Neural cell (in vitro differentiated cells): Measurements from ENCODE around the gene PYGM. TPM values are rescaled to one million over a fixed set of nuclear protein-coding genes. Genes with fewer than 3 reads are reported as not detected.

Experiments used
- H2AFZ ChIP-seq: fragments of 200-600, 300-800 bp; sonication (generic), shearing (Covaris generic); 2 replicates; pipeline ENCODE4 v1.6.0; 2014; ENCODE audit warnings: low read depth, mild to moderate bottlenecking, antibody characterized with exemption, low read length, moderate library complexity
- H3F3A ChIP-seq: fragments of 200-600 bp; shearing (Covaris generic); 2 replicates; pipeline ENCODE4 v1.6.1; 2016; ENCODE audit warnings: mild to moderate bottlenecking, moderate library complexity, mixed read lengths, antibody characterized with exemption, low read length; ENCODE audit not compliant: insufficient read depth, poor library complexity, severe bottlenecking
- H3K27ac ChIP-seq: fragments of 200-600, 300-800 bp; sonication (generic), shearing (Covaris generic); 2 replicates; pipeline ENCODE4 v1.5.1; 2014; ENCODE audit warnings: mild to moderate bottlenecking, low read length, moderate library complexity
- H3K27me3 ChIP-seq: fragments of 300-800, 200-600 bp; sonication (generic), shearing (Covaris generic); 2 replicates; pipeline ENCODE4 v1.6.0; 2014; ENCODE audit warnings: mild to moderate bottlenecking, low read depth, low read length, moderate library complexity; ENCODE audit not compliant: insufficient read depth
- H3K36me3 ChIP-seq: fragments of 300-800, 200-600 bp; sonication (generic), shearing (Covaris generic); 2 replicates; pipeline ENCODE4 v1.5.1; 2014; ENCODE audit warnings: mild to moderate bottlenecking, antibody characterized with exemption, low read length, moderate library complexity; ENCODE audit not compliant: insufficient read depth
- H3K4me2 ChIP-seq: fragments of 300-800, 200-600 bp; sonication (generic), shearing (Covaris generic); 2 replicates; pipeline ENCODE4 v1.6.0; 2014; ENCODE audit warnings: mild to moderate bottlenecking, low read length
- H3K4me3 ChIP-seq: fragments of 300-800, 200-600 bp; sonication (generic), shearing (Covaris generic); 2 replicates; pipeline ENCODE4 v1.5.1; 2014; ENCODE audit warnings: mild to moderate bottlenecking, low read length, moderate library complexity
- H3K79me2 ChIP-seq: fragments of 200-600 bp; shearing (Covaris generic); replicated peaks from 2 replicates; pipeline ENCODE4 v1.6.0; 2014; ENCODE audit warnings: mild to moderate bottlenecking, low read length, moderate library complexity; ENCODE audit not compliant: insufficient read depth
- H3K9ac ChIP-seq: fragments of 300-800, 200-600 bp; sonication (generic), shearing (Covaris generic); 2 replicates; pipeline ENCODE4 v1.6.1; 2016; ENCODE audit warnings: mild to moderate bottlenecking, low read length, mixed read lengths
- H3K9me2 ChIP-seq: fragments of 200-600 bp; shearing (Covaris generic); 2 replicates; pipeline ENCODE4 v1.6.1; 2016; ENCODE audit warnings: mild to moderate bottlenecking, low read length, mixed read lengths; ENCODE audit not compliant: insufficient read depth
- H3K9me3 ChIP-seq: fragments of 200-600, 300-800 bp; sonication (generic), shearing (Covaris generic); 2 replicates; pipeline ENCODE4 v1.6.1; 2016; ENCODE audit warnings: mild to moderate bottlenecking, mixed run types, low read length, moderate library complexity, mixed read lengths
- H4K20me1 ChIP-seq: fragments of 200-600 bp; shearing (Covaris generic); 2 replicates; pipeline ENCODE4 v1.6.1; 2016; ENCODE audit warnings: mild to moderate bottlenecking, mixed run types; ENCODE audit not compliant: insufficient read depth
- CTCF ChIP-seq: fragments of 450-650 bp; IDR thresholded peaks from 2 replicates; pipeline ENCODE4 v1.5.1; 2014; ENCODE audit warnings: antibody characterized with exemption, mild to moderate bottlenecking, moderate library complexity; ENCODE audit not compliant: poor library complexity, severe bottlenecking
- EP300 ChIP-seq: fragments of 450-650 bp; conservative IDR thresholded peaks from 2 replicates; pipeline ENCODE4 v1.6.1; 2014; ENCODE audit warnings: antibody characterized with exemption, mild to moderate bottlenecking, moderate library complexity; ENCODE audit not compliant: poor library complexity, severe bottlenecking
- EZH2 ChIP-seq: fragments of 200-600, 300-800 bp; shearing (Covaris generic), sonication (generic); IDR thresholded peaks from 2 replicates; pipeline ENCODE4 v1.6.1; 2014; ENCODE audit warnings: antibody characterized with exemption, low read length, borderline replicate concordance, mild to moderate bottlenecking; ENCODE audit not compliant: insufficient read depth, poor library complexity, severe bottlenecking
- POLR2AphosphoS5 ChIP-seq: IDR thresholded peaks from 2 replicates; pipeline ENCODE4 v1.6.1; 2012
- RAD21 ChIP-seq: fragments of 450-650 bp; conservative IDR thresholded peaks from 2 replicates; pipeline ENCODE4 v1.6.1; 2014; ENCODE audit warnings: antibody characterized with exemption, mild to moderate bottlenecking, moderate library complexity
- SMC3 ChIP-seq: fragments of 450-650 bp; conservative IDR thresholded peaks from 2 replicates; pipeline ENCODE4 v1.6.1; 2014; ENCODE audit warnings: antibody characterized with exemption, mild to moderate bottlenecking, moderate library complexity; ENCODE audit not compliant: poor library complexity
- TAF1 ChIP-seq: IDR thresholded peaks from 2 replicates; pipeline ENCODE4 v1.6.1; 2012; ENCODE audit warnings: low read depth
- polyA plus RNA-seq: library from polyadenylated mRNA; depleted of rRNA; stranded (reverse); fragments of >200 nt; gene quantifications from 2 replicates; pipeline ENCODE4 v1.2.3, GENCODE V29; 2014

PYGM gene
- polyA plus RNA-seq, 1 donor from 2014 or later: 0.43 TPM

- Histone ChIP-seq H3F3A (no peaks in the 10 kb centered on the region), H3K9me3 (no peaks in the 10 kb centered on the region), H3K79me2 (no peaks in the 10 kb centered on the region), H3K4me2 (no peak overlapping the region), H3K9me2 (no peaks in the 10 kb centered on the region), H3K4me3 (no peak overlapping the region), H3K27ac (no peak overlapping the region), H3K36me3 (peaks cover 17% of the 10 kb centered on the region), H4K20me1 (peaks cover 5% of the 10 kb centered on the region), H3K27me3 (no peaks in the 10 kb centered on the region), H3K9ac (no peak overlapping the region), H2AFZ (no peak overlapping the region)
- TF ChIP-seq EZH2 (no peak), RAD21 (no peak), CTCF (no peak), TAF1 (no peak), EP300 (no peak)
These were observed 5.0 kb upstream of the PYGM start for GRCh38 chr11:64764753-64765152.

GRCh38 chr11:64764040-64764611 lies 4.4 kb upstream of the PYGM start:
- Histone ChIP-seq H3K9me2 (no peaks in the 10 kb centered on the region), H2AFZ (no peak overlapping the region), H3K4me3 (no peak overlapping the region), H3K9me3 (no peaks in the 10 kb centered on the region), H3K27me3 (no peaks in the 10 kb centered on the region), H4K20me1 (peaks cover 5% of the 10 kb centered on the region), H3K9ac (no peak overlapping the region), H3F3A (no peaks in the 10 kb centered on the region), H3K27ac (peak overlapping the region; percentile 68), H3K36me3 (peaks cover 10% of the 10 kb centered on the region), H3K4me2 (no peak overlapping the region), H3K79me2 (no peaks in the 10 kb centered on the region)
- TF ChIP-seq EP300 (no peak), CTCF (no peak), POLR2AphosphoS5 (no peak), RAD21 (no peak), SMC3 (no peak)

GRCh38 chr11:64763526-64764039 lies 3.8 kb upstream of the PYGM start:
- Histone ChIP-seq H4K20me1 (peaks cover 5% of the 10 kb centered on the region), H3K9ac (peak overlapping the region; percentile 31), H3K36me3 (peaks cover 8% of the 10 kb centered on the region), H3K27ac (peak overlapping the region; percentile 68), H3F3A (no peaks in the 10 kb centered on the region), H3K27me3 (no peaks in the 10 kb centered on the region), H2AFZ (no peak overlapping the region), H3K4me3 (peak overlapping the region; percentile 23), H3K9me2 (no peaks in the 10 kb centered on the region), H3K4me2 (no peak overlapping the region), H3K9me3 (no peaks in the 10 kb centered on the region), H3K79me2 (no peaks in the 10 kb centered on the region)
- TF ChIP-seq TAF1 (no peak), SMC3 (no peak), POLR2AphosphoS5 (peak; percentile 17)
